ENCODE measurements around the gene MCRIP1. TPM values are rescaled to one million over a fixed set of nuclear protein-coding genes. Genes with fewer than 3 reads are reported as not detected.

MCRIP1 gene
- total and polyA plus RNA-seq, 2 experiments from 2014 or later, result 102 to 145 TPM

DNA sequence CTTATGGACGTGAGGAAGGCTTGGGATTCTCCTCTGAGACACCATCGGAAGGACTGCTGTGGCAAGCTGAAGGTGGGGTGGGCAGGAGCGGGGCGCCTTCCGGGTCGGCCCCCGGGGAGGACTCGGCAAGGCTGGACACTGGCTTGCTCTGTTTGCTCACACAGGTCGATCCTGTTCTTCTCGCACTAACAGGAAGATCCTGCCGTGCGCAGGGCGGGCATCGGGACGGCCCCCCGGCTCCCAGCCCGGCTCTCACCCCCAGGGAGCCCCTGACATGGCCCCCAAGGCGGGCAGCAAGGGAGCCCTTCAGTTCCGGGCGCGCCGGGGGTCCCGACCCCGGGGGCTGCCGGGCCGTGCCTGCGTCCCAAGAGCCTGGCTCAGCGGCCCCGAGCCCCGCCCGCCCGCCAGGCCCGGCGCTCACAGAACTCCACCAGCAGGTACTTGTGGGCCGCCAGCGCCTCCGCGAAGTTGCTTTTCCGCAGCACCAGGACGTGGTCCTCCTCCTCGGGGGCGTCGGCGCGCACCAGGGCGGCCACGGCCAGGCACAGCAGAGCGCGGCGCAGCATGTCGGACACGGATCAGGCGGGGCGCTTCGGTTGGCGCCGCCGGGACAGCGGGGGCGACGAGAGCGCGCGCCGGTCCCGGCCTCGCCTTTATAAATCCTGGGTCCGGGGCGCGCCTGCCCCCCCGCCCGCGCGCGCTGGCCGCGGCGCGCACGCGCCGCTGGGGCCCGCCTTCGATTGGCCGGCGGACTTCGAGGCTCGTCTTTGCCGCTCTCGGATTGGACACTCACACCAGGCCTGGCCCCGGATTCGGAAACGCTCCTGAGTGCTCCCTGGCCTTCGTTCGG lies 27.0 kb upstream of the MCRIP1 start, which contains the start of gene P4HB:
Gene P4HB (minus strand): TSS at position 630 of the 850 bp plus-strand sequence. CDS start 64 bp downstream, at position 566.
- TF ChIP-seq EZH2 (IDR thresholded peaks at IDR 0.05; ENCODE audit: insufficient read depth, poor library complexity, severe bottlenecking) (no peak), EZH2phosphoT487 (IDR thresholded peaks at IDR 0.05; ENCODE audit: insufficient read depth, low read depth) (no peak)
- Histone ChIP-seq H3K27ac (peak within 1 kb of the TSS; percentile 96), H3K4me3 (peak within 1 kb of the TSS; percentile 95), H4K20me1 (ENCODE audit: insufficient read depth) (no peaks in the 10 kb centered on the region), H3K4me1 (ENCODE audit: insufficient read depth) (peaks cover 44% of the 10 kb centered on the region), H3K79me2 (ENCODE audit: insufficient read depth) (peaks cover 89% of the 10 kb centered on the region), H3K36me3 (ENCODE audit: low read depth) (peaks cover 19% of the 10 kb centered on the region; the same call in 1 of the 2 replicates), H3F3A (ENCODE audit: insufficient read depth) (peaks cover 28% of the 10 kb centered on the region), H2AFZ (no peak within 1 kb of the TSS), H3K4me2 (ENCODE audit: unreplicated experiment) (peak within 1 kb of the TSS; percentile 100), H3K9ac (peak within 1 kb of the TSS; percentile 97), H3K27me3 (replicated peaks; ENCODE audit: insufficient read depth) (no peaks in the 10 kb centered on the region), H3K9me2 (ENCODE audit: insufficient read depth) (no peaks in the 10 kb centered on the region), H3K9me3 (ENCODE audit: low read depth) (no peaks in the 10 kb centered on the region)
- in situ Hi-C loops (cut with MboI), result no loop called here
- DNase-seq, result peak; percentile 48
- 1 to 2% methylated on average over 66 to 70 of the region's 95 CpGs for WGBS, 2 experiments (ENCODE audit: low coverage in 1 of 2, low lambda C conversion rate in 2 of 2, missing lambda C conversion rate in 2 of 2)

DNA sequence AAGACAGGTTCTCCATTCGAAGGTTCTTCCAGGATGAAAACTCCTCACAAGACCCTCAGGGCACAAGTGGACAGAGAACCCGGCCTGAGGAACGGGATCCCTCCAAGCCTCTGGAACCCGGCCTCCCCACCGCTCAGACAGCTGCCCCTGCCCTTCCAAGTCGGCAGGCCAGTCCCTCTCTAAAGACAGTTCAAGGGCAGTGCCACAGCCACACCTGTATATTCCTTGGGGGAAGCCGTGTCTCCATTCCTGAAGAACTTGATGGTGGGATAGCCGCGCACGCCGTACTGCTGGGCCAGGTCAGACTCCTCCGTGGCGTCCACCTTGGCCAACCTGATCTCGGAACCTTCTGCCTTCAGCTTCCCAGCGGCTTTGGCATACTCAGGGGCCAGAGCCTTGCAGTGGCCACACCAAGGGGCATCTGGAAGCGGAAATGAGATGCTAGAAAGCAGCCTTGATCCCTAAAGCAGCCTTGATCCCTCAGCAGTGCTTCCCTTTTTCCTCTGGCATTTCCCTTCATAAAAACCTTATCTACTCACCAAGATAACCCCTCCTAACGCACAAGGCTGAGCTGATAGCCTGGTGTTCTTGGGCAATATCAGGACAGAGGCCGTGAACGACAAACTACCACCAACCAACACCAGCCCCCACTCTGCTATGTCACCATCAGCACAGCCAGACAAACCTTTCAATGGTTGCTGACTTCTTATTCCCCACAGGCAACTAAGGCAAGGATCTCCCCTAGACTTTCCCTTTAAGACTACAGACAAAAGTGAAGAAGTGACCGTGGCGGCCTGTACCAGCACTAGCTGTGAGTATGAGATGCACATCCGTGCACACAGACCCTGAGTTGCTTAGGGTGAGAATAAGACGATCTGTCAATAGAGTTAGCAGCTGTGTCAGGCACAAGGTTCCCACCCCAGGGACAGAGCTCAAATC lies 26.1 kb upstream of the MCRIP1 start:
- Histone ChIP-seq H3K9me2 (ENCODE audit: insufficient read depth) (no peaks in the 10 kb centered on the region), H3K27ac (peak overlapping the region; percentile 86), H2AFZ (no peak overlapping the region), H4K20me1 (ENCODE audit: insufficient read depth) (no peaks in the 10 kb centered on the region), H3K9ac (peak overlapping the region; percentile 95), H3K4me2 (ENCODE audit: unreplicated experiment) (peak overlapping the region; percentile 100), H3K9me3 (ENCODE audit: low read depth) (no peaks in the 10 kb centered on the region), H3K4me1 (ENCODE audit: insufficient read depth) (peaks cover 45% of the 10 kb centered on the region), H3F3A (ENCODE audit: insufficient read depth) (peaks cover 21% of the 10 kb centered on the region), H3K27me3 (replicated peaks; ENCODE audit: insufficient read depth) (no peaks in the 10 kb centered on the region), H3K79me2 (ENCODE audit: insufficient read depth) (peaks cover 89% of the 10 kb centered on the region), H3K36me3 (ENCODE audit: low read depth) (peaks cover 26% of the 10 kb centered on the region; the same call in 1 of the 2 replicates), H3K4me3 (peak overlapping the region; percentile 95)
- TF ChIP-seq EZH2phosphoT487 (IDR thresholded peaks at IDR 0.05; ENCODE audit: insufficient read depth, low read depth) (no peak), EZH2 (IDR thresholded peaks at IDR 0.05; ENCODE audit: insufficient read depth, poor library complexity, severe bottlenecking) (no peak)
- 42 to 46% methylated on average over 23 of the region's 23 CpGs for WGBS, 2 experiments (ENCODE audit: low coverage in 1 of 2, low lambda C conversion rate in 2 of 2, missing lambda C conversion rate in 2 of 2)
- in situ Hi-C loops (cut with MboI), result no loop called here
- peak; percentile 55 for DNase-seq

DNA sequence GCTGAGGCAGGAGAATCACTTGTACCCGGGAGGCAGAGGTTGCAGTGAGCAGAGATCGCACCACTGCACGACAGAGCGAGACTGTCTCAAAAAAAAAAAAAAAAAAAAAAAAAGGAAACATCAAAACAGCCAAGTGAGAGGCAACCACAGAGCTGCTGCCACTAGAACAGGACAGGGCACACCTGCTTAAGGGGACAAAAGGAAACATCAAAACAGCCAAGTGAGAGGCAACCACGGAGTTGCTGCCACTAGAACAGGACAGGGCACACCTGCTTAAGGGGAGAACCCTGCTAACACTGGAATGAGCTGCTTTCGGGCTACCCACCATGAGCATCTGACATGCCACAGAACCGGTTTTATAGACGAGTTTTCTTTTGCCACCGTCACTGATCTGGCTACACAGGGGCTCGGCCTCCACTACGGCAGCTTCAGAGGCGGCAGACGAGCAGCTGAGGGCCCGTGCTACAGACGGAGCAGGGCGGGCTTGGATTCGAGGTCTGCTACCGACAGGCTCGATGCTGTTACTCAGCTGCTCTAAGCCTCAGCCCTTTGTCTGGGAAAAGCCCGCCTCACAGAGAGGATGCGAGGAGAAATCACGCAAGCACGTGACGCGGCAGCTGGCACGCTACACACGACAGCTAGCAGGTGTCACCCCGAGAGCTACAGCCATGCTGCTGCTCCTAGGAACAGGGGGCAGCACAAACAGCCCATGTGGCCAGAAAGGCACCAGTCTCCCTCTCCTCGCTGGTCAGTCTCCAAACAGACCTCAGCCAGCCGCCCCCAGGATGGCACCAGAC lies 25.3 kb upstream of the MCRIP1 start:
- no peaks in the 10 kb centered on the region for H3K9me2 ChIP-seq (ENCODE audit: insufficient read depth)
- peaks cover 35% of the 10 kb centered on the region; the same call in 1 of the 2 replicates for H3K36me3 ChIP-seq (ENCODE audit: low read depth)
- H3K27me3 ChIP-seq (replicated peaks; ENCODE audit: insufficient read depth), result no peaks in the 10 kb centered on the region
- TF ChIP-seq EZH2phosphoT487 (IDR thresholded peaks at IDR 0.05; ENCODE audit: insufficient read depth, low read depth) (no peak), EZH2 (IDR thresholded peaks at IDR 0.05; ENCODE audit: insufficient read depth, poor library complexity, severe bottlenecking) (no peak)
- H3K9me3 ChIP-seq (ENCODE audit: low read depth), result no peaks in the 10 kb centered on the region
- H3K79me2 ChIP-seq (ENCODE audit: insufficient read depth), result peaks cover 89% of the 10 kb centered on the region
- H3K4me2 ChIP-seq (ENCODE audit: unreplicated experiment), result peak overlapping the region; percentile 100
- H2AFZ ChIP-seq, result no peak overlapping the region
- peak; percentile 32 for DNase-seq
- peak overlapping the region; percentile 95 for H3K4me3 ChIP-seq
- H3K9ac ChIP-seq, result peak overlapping the region; percentile 95
- peaks cover 41% of the 10 kb centered on the region for H3K4me1 ChIP-seq (ENCODE audit: insufficient read depth)
- H3K27ac ChIP-seq, result peak overlapping the region; percentile 86
- H4K20me1 ChIP-seq (ENCODE audit: insufficient read depth), result no peaks in the 10 kb centered on the region
- in situ Hi-C loops (cut with MboI), result no loop called here
- peaks cover 18% of the 10 kb centered on the region for H3F3A ChIP-seq (ENCODE audit: insufficient read depth)
- WGBS, 2 experiments (ENCODE audit: low coverage in 1 of 2, low lambda C conversion rate in 2 of 2, missing lambda C conversion rate in 2 of 2), result 77 to 80% methylated on average over 19 to 30 of the region's 30 CpGs
